ENCODE data around the gene PNCK. TPM values are rescaled to one million over a fixed set of nuclear protein-coding genes. Genes with fewer than 3 reads are reported as not detected.
"Not testable (repeated sequence)": the region's sequence is repeated elsewhere in the genome, so short reads cannot be mapped to it uniquely, and the experiment has no call there.

Gene PNCK
- total RNA-seq, 1 experiment from 2014 or later, result 0.42 TPM

DNA sequence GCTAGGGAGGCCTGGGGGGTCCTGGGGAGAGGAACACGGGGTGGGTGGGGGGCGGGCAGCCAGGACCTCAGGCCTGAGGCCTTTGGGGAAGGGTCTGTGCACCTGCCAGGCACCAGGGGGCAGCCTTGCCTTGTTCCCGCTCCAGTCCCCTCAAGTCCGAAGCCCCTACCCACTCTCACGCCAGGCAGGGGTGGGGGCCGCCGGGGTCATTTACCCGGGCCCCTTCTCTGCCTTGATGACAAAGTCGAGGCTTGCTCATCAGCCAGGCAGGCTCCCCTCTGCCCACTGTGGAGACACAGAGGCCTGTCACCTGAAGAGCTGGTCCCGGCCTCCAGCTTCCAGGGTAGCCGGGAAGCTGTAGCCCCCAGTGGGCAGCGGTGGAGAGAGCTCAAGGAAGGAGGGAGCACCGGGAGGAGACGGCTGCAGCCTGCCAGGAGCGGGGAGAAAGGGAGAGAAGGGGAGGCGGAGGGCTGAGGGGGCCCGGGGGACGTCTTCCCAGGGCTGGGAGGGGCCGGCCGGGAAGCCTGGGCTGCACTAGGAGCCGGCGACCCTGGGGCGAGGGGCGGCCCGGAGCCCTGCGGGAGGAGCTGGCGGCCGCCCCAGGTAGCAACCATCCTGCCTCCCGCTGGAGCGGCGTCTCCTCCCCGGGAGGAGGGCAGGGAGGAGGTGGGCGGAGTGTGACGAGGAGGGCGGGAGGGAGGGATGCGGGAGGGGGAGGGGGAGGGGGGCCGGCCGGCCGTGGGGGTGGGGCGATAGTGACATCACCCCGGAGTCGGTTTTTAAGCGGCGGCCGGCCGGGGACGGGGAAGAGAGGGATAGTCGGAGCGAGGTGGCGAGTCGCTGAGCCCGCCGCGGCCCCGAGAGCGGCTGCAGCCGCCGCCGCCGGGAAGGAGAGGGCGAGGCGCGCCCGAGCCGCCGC lies 13.8 kb upstream of the PNCK start, which contains the start of gene SLC6A8:
TSS of gene SLC6A8 (plus strand) at position 806 of the 919 bp plus-strand sequence. CDS start 649 bp downstream, outside the sequence.
- DNase-seq (ENCODE audit: extremely low read depth, low read depth), result peak; percentile 68

- DNase-seq (ENCODE audit: extremely low read depth, low read depth), result no peak
These were observed 13.1 kb upstream of the PNCK start for GRCh38 chrX:153686711-153687110.

- DNase-seq (ENCODE audit: extremely low read depth, low read depth), result no peak
These were observed 12.4 kb upstream of the PNCK start for GRCh38 chrX:153685751-153686696.

DNA sequence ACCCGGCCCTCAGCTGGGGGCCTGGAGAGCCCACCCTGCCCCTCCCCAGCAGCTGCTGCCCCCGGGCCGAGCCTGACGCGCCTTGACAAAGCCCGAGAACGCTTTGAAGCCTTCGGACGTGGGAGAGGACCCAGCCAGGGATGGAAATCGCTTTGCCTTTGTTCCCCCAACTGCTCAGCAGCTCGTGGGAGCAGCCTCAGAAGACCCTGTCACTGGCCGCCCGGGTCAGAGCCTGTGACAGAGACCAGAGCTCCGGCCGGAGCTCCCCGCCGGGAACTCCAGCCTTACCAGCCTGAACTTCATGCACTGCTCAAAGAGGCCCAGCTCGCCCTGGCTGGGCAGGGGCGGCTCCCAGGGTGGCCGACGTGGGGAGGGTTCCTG lies 11.5 kb upstream of the PNCK start:
- DNase-seq (ENCODE audit: extremely low read depth, low read depth), result no peak

DNA sequence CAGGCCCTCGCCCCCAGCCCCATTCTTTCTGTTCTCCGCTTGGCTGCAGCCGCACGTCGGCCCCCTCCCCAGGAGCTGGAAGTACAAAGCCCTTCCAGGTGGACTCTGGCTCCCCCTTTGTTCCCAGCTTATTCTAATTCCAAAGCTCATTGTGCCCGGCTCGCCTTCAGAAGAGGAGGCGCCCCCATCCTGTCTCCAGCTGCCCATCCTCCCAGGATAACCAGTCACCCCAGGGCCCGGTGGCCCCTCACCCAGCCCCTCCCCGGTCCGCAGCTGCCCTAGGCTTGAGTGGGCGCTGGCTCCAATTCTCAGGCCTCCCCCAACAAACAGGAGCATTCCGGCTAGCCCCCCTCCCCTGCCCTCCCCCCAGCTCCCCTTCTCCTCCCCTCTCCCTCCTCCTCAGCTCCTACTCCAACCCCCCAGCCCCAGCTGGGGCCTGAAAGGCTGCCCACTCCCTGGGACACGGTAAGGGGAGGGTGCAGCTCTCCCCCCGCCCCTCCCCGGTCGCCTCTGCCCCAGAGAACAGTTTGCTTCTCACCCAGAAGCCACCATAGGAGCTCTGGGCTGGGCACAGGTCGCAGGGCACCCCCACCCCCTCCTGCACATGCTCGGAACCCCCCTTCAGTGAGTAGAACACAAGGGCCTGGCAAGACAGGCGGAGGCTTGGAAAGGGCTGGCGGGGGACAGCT lies 11.0 kb upstream of the PNCK start:
- no peak for DNase-seq (ENCODE audit: extremely low read depth, low read depth)

DNA sequence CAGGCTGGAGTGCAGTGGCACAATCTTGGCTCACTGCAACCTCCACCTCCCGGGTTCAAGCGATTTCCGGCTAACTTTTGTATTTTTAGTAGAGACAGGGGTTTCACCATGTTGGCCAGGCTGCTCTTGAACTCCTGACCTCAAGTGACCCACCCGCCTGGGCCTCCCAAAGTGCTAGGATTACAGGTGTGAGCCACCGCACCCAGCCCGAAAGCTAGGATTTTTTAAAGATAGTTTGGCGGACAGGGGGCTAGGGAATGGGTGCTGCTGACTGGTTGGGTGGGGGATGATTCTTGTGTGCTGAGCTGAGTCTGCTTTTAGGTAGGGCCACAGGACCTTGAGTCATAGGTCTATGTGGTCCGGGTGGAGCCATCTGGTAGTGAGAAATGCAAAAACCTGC lies 9.9 kb upstream of the PNCK start:
- DNase-seq (ENCODE audit: extremely low read depth, low read depth), result not testable (repeated sequence)

GRCh38 chrX:153681175-153681574 lies 7.6 kb upstream of the PNCK start:
- DNase-seq (ENCODE audit: extremely low read depth, low read depth), result no peak

DNA sequence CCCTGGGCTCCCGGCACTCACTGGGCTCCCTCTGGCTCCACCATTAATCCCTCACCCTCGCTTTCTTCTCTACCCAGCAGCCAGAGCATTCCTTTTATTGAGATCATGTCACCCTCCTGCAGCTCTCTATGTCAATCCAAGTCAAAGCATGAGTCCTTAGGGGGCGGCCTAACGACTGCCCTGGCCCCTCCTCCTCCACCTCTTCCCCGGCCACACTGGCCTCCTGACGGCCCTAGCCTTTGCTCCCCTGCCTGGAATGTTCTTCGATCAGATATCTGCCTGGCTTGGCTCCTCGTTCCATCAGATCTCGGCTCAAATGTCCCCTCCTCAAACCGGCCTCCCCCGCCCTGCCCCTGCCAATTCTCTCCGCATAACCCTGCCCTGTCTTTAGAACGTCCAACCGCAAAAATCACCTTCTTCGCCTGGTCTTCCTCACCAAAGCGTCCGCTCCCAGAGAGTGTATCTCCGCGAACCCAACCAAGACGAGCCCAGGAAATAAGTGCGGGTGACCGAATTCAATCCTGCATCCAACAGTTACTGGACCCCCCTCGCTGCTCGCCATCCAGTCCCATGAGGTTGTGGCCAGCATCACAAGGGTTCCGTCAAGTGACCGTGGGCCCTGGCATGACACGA lies 722 bp upstream of the PNCK start:
- no peak for DNase-seq (ENCODE audit: extremely low read depth, low read depth)

DNA sequence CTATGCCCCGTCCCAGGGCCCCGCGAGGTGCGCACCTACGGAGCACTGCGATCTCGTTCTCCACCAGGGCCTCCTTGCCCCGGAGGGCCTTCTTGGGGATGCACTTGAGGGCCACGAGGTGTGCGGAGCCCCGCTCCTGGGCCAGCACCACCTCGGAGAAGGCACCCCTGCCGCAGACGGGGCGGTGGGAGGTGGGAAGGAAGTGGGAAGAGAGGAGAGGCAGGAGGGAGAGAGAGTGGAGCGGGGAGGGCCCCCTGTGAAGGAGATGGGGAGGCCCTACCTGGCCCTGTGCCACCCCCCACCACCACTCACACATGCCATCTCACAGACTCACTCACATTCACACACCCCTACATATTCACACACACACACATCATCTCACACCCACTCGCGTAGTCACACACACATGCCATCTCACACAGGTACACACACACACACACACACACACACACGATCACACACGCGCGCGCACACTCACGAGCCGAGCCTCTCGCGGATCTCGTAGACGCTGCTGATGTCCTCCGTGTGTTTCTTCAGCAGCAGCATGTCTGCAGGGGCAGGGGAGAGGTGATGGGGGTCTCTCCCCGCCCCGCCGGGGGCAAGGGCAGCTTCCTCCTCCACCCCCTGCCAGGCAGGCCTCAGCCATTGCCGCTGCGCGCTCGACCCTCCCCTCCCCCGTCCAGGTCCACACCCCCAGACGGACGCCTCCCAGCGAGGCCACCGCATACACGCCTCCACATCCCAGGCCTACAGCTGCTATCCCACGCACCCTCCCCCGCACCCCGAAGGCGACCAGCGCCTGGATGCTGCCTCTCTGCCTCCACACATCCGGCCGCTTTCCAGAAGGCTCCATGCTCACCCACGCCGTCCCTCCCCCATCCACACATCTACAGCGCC lies 834 bp downstream of the PNCK start:
- DNase-seq (ENCODE audit: extremely low read depth, low read depth), result no peak

GRCh38 chrX:153671589-153672530 lies 1.8 kb downstream of the PNCK start:
- DNase-seq (ENCODE audit: extremely low read depth, low read depth), result no peak

- no peak for DNase-seq (ENCODE audit: extremely low read depth, low read depth)
These were observed 2.6 kb downstream of the PNCK start for GRCh38 chrX:153670748-153671588.

- DNase-seq (ENCODE audit: extremely low read depth, low read depth), result no peak
These were observed 3.5 kb downstream of the PNCK start for GRCh38 chrX:153669901-153670731.

GRCh38 chrX:153669174-153669890 lies 4.3 kb downstream of the PNCK start:
- no peak for DNase-seq (ENCODE audit: extremely low read depth, low read depth)

GRCh38 chrX:153668423-153669173 lies 5.0 kb downstream of the PNCK start:
- DNase-seq (ENCODE audit: extremely low read depth, low read depth), result no peak

DNA sequence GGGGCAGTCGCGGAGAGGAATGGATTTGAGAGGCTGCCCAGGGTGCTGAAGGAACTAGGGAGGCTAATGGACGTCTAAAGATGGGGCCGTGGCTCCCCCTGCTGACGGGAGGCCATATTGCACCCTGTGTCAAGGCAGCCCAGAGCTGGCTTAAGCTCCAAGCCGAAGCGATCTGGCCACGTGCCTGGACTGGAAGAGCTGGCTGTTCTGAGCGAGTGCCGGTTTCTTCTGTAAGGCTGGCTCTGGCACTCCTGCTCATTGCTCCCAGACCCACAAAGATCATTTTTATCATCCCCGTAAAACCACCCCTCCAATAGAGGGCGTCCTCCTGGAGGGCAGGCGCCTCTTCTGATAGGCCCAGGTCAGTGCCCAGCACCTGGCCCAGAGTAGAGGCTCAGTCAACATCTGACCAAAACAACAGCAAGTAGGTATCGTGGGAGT lies 5.6 kb downstream of the PNCK start:
- DNase-seq (ENCODE audit: extremely low read depth, low read depth), result peak; percentile 68

All from NCI-H460 (cell line).